Measurements from ENCODE around the gene NAPG. TPM values are rescaled to one million over a fixed set of nuclear protein-coding genes. Genes with fewer than 3 reads are reported as not detected.
"Not testable (repeated sequence)": the region's sequence is repeated elsewhere in the genome, so short reads cannot be mapped to it uniquely, and the experiment has no call there.

NAPG gene
- total RNA-seq, 1 experiment from 2014 or later = 41.5 TPM

- Histone ChIP-seq H3K9me3 (peaks cover 20% of the 10 kb centered on the region), H3K36me3 (ENCODE audit: control insufficient read depth, insufficient read depth, low read length) (no peaks in the 10 kb centered on the region), H3K4me1 (no peaks in the 10 kb centered on the region), H3K27me3 (replicated peaks; ENCODE audit: control insufficient read depth, insufficient read depth, low read length) (no peaks in the 10 kb centered on the region), H3K4me3 (ENCODE audit: low read depth, low read length) (no peak overlapping the region)
- Mint-ChIP-seq H3K36me3 (ENCODE audit: insufficient read depth, unreplicated experiment) (no peaks in the 10 kb centered on the region), H3K27ac (ENCODE audit: unreplicated experiment) (no peak overlapping the region), H3K27me3 (ENCODE audit: insufficient read depth, unreplicated experiment) (peaks cover 7% of the 10 kb centered on the region), H3K4me1 (ENCODE audit: low read depth, unreplicated experiment) (no peaks in the 10 kb centered on the region), H3K9me3 (ENCODE audit: unreplicated experiment) (peaks cover 8% of the 10 kb centered on the region), H3K4me3 (ENCODE audit: unreplicated experiment) (no peak overlapping the region)
- no peak for TF ChIP-seq CTCF (IDR thresholded peaks at IDR 0.05; ENCODE audit: insufficient read depth in 1 of 2, low read depth in 1 of 2, low read length in 1 of 2, severe bottlenecking in 1 of 2, unreplicated experiment in 1 of 2)
- POLR2A ChIA-PET = no interaction called here
- no peak for DNase-seq
- CTCF ChIA-PET = no interaction called here
- no TSS peak for BruUV-seq (replicated peaks)
- intact Hi-C loops (cut with micrococcal nuclease; ENCODE audit: unreplicated experiment) = no loop called here
Measured at GRCh38 chr18:10500038-10500437, 25.8 kb upstream of the NAPG start.

GRCh38 chr18:10504723-10505122 is 21.1 kb upstream of the NAPG start:
- Mint-ChIP-seq H3K9me3 (ENCODE audit: unreplicated experiment) (peaks cover 10% of the 10 kb centered on the region), H3K27me3 (ENCODE audit: insufficient read depth, unreplicated experiment) (peaks cover 7% of the 10 kb centered on the region), H3K27ac (ENCODE audit: unreplicated experiment) (no peak overlapping the region), H3K4me3 (ENCODE audit: unreplicated experiment) (no peak overlapping the region), H3K4me1 (ENCODE audit: low read depth, unreplicated experiment) (no peaks in the 10 kb centered on the region), H3K36me3 (ENCODE audit: insufficient read depth, unreplicated experiment) (no peaks in the 10 kb centered on the region)
- no peak for DNase-seq
- no peaks in the 10 kb centered on the region for H3K4me1 ChIP-seq
- H3K9me3 ChIP-seq = peaks cover 32% of the 10 kb centered on the region
- CTCF ChIA-PET = no interaction called here
- H3K4me3 ChIP-seq (ENCODE audit: low read depth, low read length) = no peak overlapping the region
- BruUV-seq (replicated peaks) = no TSS peak
- TF ChIP-seq CTCF (IDR thresholded peaks at IDR 0.05; ENCODE audit: insufficient read depth in 1 of 2, low read depth in 1 of 2, low read length in 1 of 2, severe bottlenecking in 1 of 2, unreplicated experiment in 1 of 2) = no peak
- H3K27me3 ChIP-seq (replicated peaks; ENCODE audit: control insufficient read depth, insufficient read depth, low read length) = no peaks in the 10 kb centered on the region
- intact Hi-C loops (cut with micrococcal nuclease; ENCODE audit: unreplicated experiment) = no loop called here
- no peaks in the 10 kb centered on the region for H3K36me3 ChIP-seq (ENCODE audit: control insufficient read depth, insufficient read depth, low read length)
- POLR2A ChIA-PET = no interaction called here

- H3K4me1 ChIP-seq; DNase-seq; CTCF ChIA-PET; H3K36me3 Mint-ChIP-seq (ENCODE audit: insufficient read depth, unreplicated experiment); intact Hi-C loops (cut with micrococcal nuclease; ENCODE audit: unreplicated experiment); H3K4me3 Mint-ChIP-seq (ENCODE audit: unreplicated experiment); H3K27me3 ChIP-seq (replicated peaks; ENCODE audit: control insufficient read depth, insufficient read depth, low read length); BruUV-seq (replicated peaks); H3K4me1 Mint-ChIP-seq (ENCODE audit: low read depth, unreplicated experiment); POLR2A ChIA-PET; H3K36me3 ChIP-seq (ENCODE audit: control insufficient read depth, insufficient read depth, low read length); H3K27ac Mint-ChIP-seq (ENCODE audit: unreplicated experiment); H3K4me3 ChIP-seq (ENCODE audit: low read depth, low read length); H3K9me3 Mint-ChIP-seq (ENCODE audit: unreplicated experiment); H3K27me3 Mint-ChIP-seq (ENCODE audit: insufficient read depth, unreplicated experiment): not testable (repeated sequence)
- peaks cover 32% of the 10 kb centered on the region for H3K9me3 ChIP-seq
Measured at GRCh38 chr18:10505892-10506291, 19.9 kb upstream of the NAPG start.

GRCh38 chr18:10508591-10508990 is 17.2 kb upstream of the NAPG start:
- BruUV-seq (replicated peaks) = no TSS peak
- Mint-ChIP-seq H3K4me3 (ENCODE audit: unreplicated experiment) (no peak overlapping the region), H3K27me3 (ENCODE audit: insufficient read depth, unreplicated experiment) (peaks cover 3% of the 10 kb centered on the region), H3K4me1 (ENCODE audit: low read depth, unreplicated experiment) (no peaks in the 10 kb centered on the region), H3K36me3 (ENCODE audit: insufficient read depth, unreplicated experiment) (no peaks in the 10 kb centered on the region), H3K27ac (ENCODE audit: unreplicated experiment) (no peak overlapping the region), H3K9me3 (ENCODE audit: unreplicated experiment) (peaks cover 10% of the 10 kb centered on the region)
- TF ChIP-seq CTCF (IDR thresholded peaks at IDR 0.05; ENCODE audit: insufficient read depth in 1 of 2, low read depth in 1 of 2, low read length in 1 of 2, severe bottlenecking in 1 of 2, unreplicated experiment in 1 of 2) = no peak
- Histone ChIP-seq H3K4me3 (ENCODE audit: low read depth, low read length) (no peak overlapping the region), H3K4me1 (no peaks in the 10 kb centered on the region), H3K27me3 (replicated peaks; ENCODE audit: control insufficient read depth, insufficient read depth, low read length) (no peaks in the 10 kb centered on the region), H3K36me3 (ENCODE audit: control insufficient read depth, insufficient read depth, low read length) (no peaks in the 10 kb centered on the region), H3K9me3 (peaks cover 26% of the 10 kb centered on the region)
- no peak for DNase-seq
- intact Hi-C loops (cut with micrococcal nuclease; ENCODE audit: unreplicated experiment) = no loop called here
- ChIA-PET CTCF (no interaction called here), POLR2A (no interaction called here)
